ENCODE data around the gene KLRF2. TPM values are rescaled to one million over a fixed set of nuclear protein-coding genes. Genes with fewer than 3 reads are reported as not detected.

Gene KLRF2
- total and polyA plus RNA-seq, 8 donors = not detected

GRCh38 chr12:9940375-9940774, 59.1 kb downstream of the KLRF2 start:
- WGBS, 5 donors = 21 to 44% (median 34%) methylated on average over 2 of the region's 2 CpGs
- peak in 1 of 2 donors; percentile 24 for DNase-seq
- TF ChIP-seq, protein P1, sequence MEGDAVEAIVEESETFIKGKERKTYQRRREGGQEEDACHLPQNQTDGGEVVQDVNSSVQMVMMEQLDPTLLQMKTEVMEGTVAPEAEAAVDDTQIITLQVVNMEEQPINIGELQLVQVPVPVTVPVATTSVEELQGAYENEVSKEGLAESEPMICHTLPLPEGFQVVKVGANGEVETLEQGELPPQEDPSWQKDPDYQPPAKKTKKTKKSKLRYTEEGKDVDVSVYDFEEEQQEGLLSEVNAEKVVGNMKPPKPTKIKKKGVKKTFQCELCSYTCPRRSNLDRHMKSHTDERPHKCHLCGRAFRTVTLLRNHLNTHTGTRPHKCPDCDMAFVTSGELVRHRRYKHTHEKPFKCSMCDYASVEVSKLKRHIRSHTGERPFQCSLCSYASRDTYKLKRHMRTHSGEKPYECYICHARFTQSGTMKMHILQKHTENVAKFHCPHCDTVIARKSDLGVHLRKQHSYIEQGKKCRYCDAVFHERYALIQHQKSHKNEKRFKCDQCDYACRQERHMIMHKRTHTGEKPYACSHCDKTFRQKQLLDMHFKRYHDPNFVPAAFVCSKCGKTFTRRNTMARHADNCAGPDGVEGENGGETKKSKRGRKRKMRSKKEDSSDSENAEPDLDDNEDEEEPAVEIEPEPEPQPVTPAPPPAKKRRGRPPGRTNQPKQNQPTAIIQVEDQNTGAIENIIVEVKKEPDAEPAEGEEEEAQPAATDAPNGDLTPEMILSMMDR (IDR thresholded peaks at IDR 0.05) = no peak
- TF ChIP-seq EP300 (IDR thresholded peaks at IDR 0.05) = no peak
- TF ChIP-seq POLR2AphosphoS5 (IDR thresholded peaks at IDR 0.05) = no peak
- TF ChIP-seq POLR2A (IDR thresholded peaks at IDR 0.05) = no peak

DNA sequence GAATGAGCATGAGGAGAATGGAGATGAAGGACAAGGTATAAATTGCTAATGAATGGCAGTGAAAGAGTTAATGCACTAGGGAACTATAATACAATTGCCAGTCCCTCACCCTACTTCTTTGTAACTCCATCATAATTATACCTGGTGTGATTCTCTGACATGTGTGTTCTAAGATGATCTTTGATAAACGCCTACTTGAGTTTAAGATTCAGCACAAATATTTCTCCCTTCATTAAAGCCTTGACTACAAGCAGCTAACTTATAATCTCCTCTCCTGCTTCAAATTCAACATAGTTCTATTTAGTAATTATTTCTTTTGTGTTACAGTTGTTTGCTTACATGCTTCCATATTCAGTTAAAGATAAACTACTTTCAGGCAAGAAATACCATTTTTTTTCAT, 60.5 kb downstream of the KLRF2 start:
- intact Hi-C loops (cut with DNase I; ENCODE audit: low total_unique reads) = no loop called here
- Histone ChIP-seq H3K9me3 (no peaks in the 10 kb centered on the region), H3K36me3 (no peaks in the 10 kb centered on the region), H3K4me1 (no peaks in the 10 kb centered on the region), H3K4me3 (no peak overlapping the region), H3K27me3 (peaks cover 0 to 6% (median 0%) of the 10 kb centered on the region in 3 donors), H3K27ac (no peak overlapping the region)
- 69 to 83% (median 79%) methylated on average over 1 of the region's 1 CpG for WGBS, 5 donors
- TF ChIP-seq EP300 (IDR thresholded peaks at IDR 0.05) (no peak), POLR2AphosphoS5 (IDR thresholded peaks at IDR 0.05) (no peak), POLR2A (IDR thresholded peaks at IDR 0.05) (no peak)
- TF ChIP-seq, protein P1 (IDR thresholded peaks at IDR 0.05) = no peak
- DNase-seq = no peak

More at GRCh38 chr12:9940375-9940774, 59.1 kb downstream of the KLRF2 start:
- H3K4me3 ChIP-seq = no peak overlapping the region
- H3K27ac ChIP-seq = no peak overlapping the region
- intact Hi-C loops (cut with DNase I; ENCODE audit: low total_unique reads) = no loop called here
- H3K27me3 ChIP-seq = peaks cover 0 to 6% (median 0%) of the 10 kb centered on the region in 3 donors
- no peaks in the 10 kb centered on the region for H3K36me3 ChIP-seq
- H3K4me1 ChIP-seq = no peaks in the 10 kb centered on the region
- no peaks in the 10 kb centered on the region for H3K9me3 ChIP-seq

DNA sequence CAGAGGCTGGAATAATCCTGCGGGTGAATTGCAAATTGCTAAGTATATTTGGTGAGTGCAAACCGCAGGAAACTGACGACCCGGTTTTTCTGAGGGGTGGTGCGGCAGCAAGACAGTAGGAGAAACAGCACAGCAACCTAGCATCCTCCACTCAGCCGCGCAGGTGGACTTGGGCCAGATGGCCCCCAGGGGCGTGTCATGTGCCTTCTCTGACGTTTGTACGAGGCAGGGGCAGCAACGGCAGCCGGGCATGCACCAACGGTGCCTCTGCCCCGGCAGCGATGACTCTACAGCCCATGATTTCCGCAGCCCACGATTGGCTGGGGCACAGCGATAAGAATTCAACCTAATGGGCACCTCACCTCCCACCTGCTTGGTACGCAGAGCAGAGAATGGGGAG, 62.0 kb downstream of the KLRF2 start:
- Histone ChIP-seq H3K9me3 (no peaks in the 10 kb centered on the region), H3K4me1 (no peaks in the 10 kb centered on the region), H3K4me3 (no peak overlapping the region), H3K27me3 (peaks cover 0 to 6% (median 0%) of the 10 kb centered on the region in 3 donors), H3K27ac (no peak overlapping the region), H3K36me3 (no peaks in the 10 kb centered on the region)
- intact Hi-C loops (cut with DNase I; ENCODE audit: low total_unique reads) = no loop called here
- DNase-seq = no peak
- TF ChIP-seq POLR2A (IDR thresholded peaks at IDR 0.05) = no peak
- TF ChIP-seq POLR2AphosphoS5 (IDR thresholded peaks at IDR 0.05) = no peak
- TF ChIP-seq, protein P1 (IDR thresholded peaks at IDR 0.05) = no peak
- TF ChIP-seq EP300 (IDR thresholded peaks at IDR 0.05) = no peak
- WGBS, 5 donors = 35 to 53% (median 44%) methylated on average over 15 to 19 of the region's 19 CpGs

- DNase-seq = no peak
- TF ChIP-seq, protein P1 (IDR thresholded peaks at IDR 0.05) = no peak
- TF ChIP-seq POLR2AphosphoS5 (IDR thresholded peaks at IDR 0.05) = no peak
- TF ChIP-seq EP300 (IDR thresholded peaks at IDR 0.05) = no peak
- TF ChIP-seq POLR2A (IDR thresholded peaks at IDR 0.05) = no peak
- intact Hi-C loops (cut with DNase I; ENCODE audit: low total_unique reads) = no loop called here
- Histone ChIP-seq H3K4me3 (no peak overlapping the region), H3K36me3 (no peaks in the 10 kb centered on the region), H3K27me3 (peaks cover 0 to 6% (median 0%) of the 10 kb centered on the region in 3 donors), H3K27ac (no peak overlapping the region), H3K9me3 (no peaks in the 10 kb centered on the region), H3K4me1 (no peaks in the 10 kb centered on the region)
- 53 to 75% (median 69%) methylated on average over 2 of the region's 2 CpGs for WGBS, 5 donors
Observed at GRCh38 chr12:9944391-9944790, 63.1 kb downstream of the KLRF2 start.

Other genes starting within 250 kb of the KLRF2 start
- 10 to 100 TPM in 4 of 5 donors, not detected in 1; 21.1 to 90.2 (median 32.0) TPM for gene CLEC2D, start 211.8 kb upstream of the KLRF2 start, total RNA-seq
- gene CLEC2D, start 211.8 kb upstream of the KLRF2 start, polyA plus RNA-seq = 1 to 10 TPM; 2.2 to 6.4 (median 5.1) TPM
- gene CLECL1, start 148.4 kb upstream of the KLRF2 start, total RNA-seq = 1 to 10 TPM in 1 of 5 donors, not detected in 4; 1.7 TPM
- 1 to 10 TPM in 2 of 3 donors, not detected in 1; 1.0 to 3.5 TPM for gene CLECL1, start 148.4 kb upstream of the KLRF2 start, polyA plus RNA-seq
- 10 to 100 TPM in 2 of 5 donors, 1 to 10 TPM in 2, not detected in 1; 2.2 to 15.4 (median 10.0) TPM for gene CD69, start 120.6 kb upstream of the KLRF2 start, total RNA-seq
- gene CD69, start 120.6 kb upstream of the KLRF2 start, polyA plus RNA-seq = 1 to 10 TPM; 2.1 to 3.4 (median 2.9) TPM
- 1 to 10 TPM in 2 of 5 donors, not detected in 3; 2.2 to 4.5 TPM for gene KLRF1, start 54.0 kb upstream of the KLRF2 start, total RNA-seq
- 1 to 10 TPM in 2 of 3 donors, under 1 TPM in 1; 0.78 to 3.2 (median 1.9) TPM for gene KLRF1, start 54.0 kb upstream of the KLRF2 start, polyA plus RNA-seq
- gene CLEC2B, start 12.1 kb upstream of the KLRF2 start, total RNA-seq = 10 to 100 TPM in 2 of 5 donors, 1 to 10 TPM in 1, under 1 TPM in 2; 0.87 to 30.1 (median 1.2) TPM
- gene CLEC2B, start 12.1 kb upstream of the KLRF2 start, polyA plus RNA-seq = 10 to 100 TPM in 2 of 3 donors, 1 to 10 TPM in 1; 8.6 to 10.8 (median 10.7) TPM
- not detected for gene CLEC2A, start 50.9 kb downstream of the KLRF2 start, total RNA-seq
- gene CLEC2A, start 50.9 kb downstream of the KLRF2 start, polyA plus RNA-seq = not detected
- gene CLEC12A, start 89.9 kb downstream of the KLRF2 start, total RNA-seq = 1 to 10 TPM in 1 of 5 donors, under 1 TPM in 1, not detected in 3; 0.43 to 1.1 TPM
- 1 to 10 TPM in 1 of 3 donors, under 1 TPM in 1, not detected in 1; 0.60 to 2.1 TPM for gene CLEC12A, start 89.9 kb downstream of the KLRF2 start, polyA plus RNA-seq
- under 1 TPM in 1 of 5 donors, not detected in 4; 0.92 TPM for gene CLEC1B, start 117.6 kb downstream of the KLRF2 start, total RNA-seq
- gene CLEC1B, start 117.6 kb downstream of the KLRF2 start, polyA plus RNA-seq = not detected
- under 1 TPM in 1 of 5 donors, not detected in 4; 0.37 TPM for gene CLEC12B, start 129.1 kb downstream of the KLRF2 start, total RNA-seq
- gene CLEC12B, start 129.1 kb downstream of the KLRF2 start, polyA plus RNA-seq = not detected
- 1 to 10 TPM in 1 of 5 donors, not detected in 4; 2.6 TPM for gene CLEC9A, start 149.2 kb downstream of the KLRF2 start, total RNA-seq
- gene CLEC9A, start 149.2 kb downstream of the KLRF2 start, polyA plus RNA-seq = under 1 TPM in 1 of 3 donors, not detected in 2; 0.20 TPM
- gene CLEC1A, start 217.5 kb downstream of the KLRF2 start, total RNA-seq = 1 to 10 TPM in 1 of 5 donors, under 1 TPM in 2, not detected in 2; 0.58 to 4.6 (median 0.87) TPM
- gene CLEC1A, start 217.5 kb downstream of the KLRF2 start, polyA plus RNA-seq = 1 to 10 TPM in 2 of 3 donors, under 1 TPM in 1; 0.46 to 3.4 (median 1.1) TPM
- 10 to 100 TPM in 2 of 5 donors, 1 to 10 TPM in 1, under 1 TPM in 1, not detected in 1; 0.87 to 20.1 (median 12.5) TPM for gene CLEC7A, start 248.7 kb downstream of the KLRF2 start, total RNA-seq
- 1 to 10 TPM; 1.9 to 4.2 (median 2.1) TPM for gene CLEC7A, start 248.7 kb downstream of the KLRF2 start, polyA plus RNA-seq

All from stomach (tissue), 9 donors.